GM19372 (cell line): ENCODE data around the gene DEPDC4.
"Not testable (repeated sequence)": the region's sequence is repeated elsewhere in the genome, so short reads cannot be mapped to it uniquely, and the experiment has no call there.

Source experiments
- ATAC-seq: cut with Tn5 transposase; IDR thresholded peaks from one replicate; pipeline ENCODE4 v1.9.1; 2021; ENCODE audit warnings: mild to moderate bottlenecking, low read depth, moderate library complexity; ENCODE audit not compliant: unreplicated experiment

The DEPDC4 gene

GRCh38 chr12:100266835-100267602 lies at the start of gene DEPDC4, which contains the start of gene SCYL2:
DEPDC4 (minus strand) TSS chr12:100267079; CDS start chr12:100267076, 3 bp downstream.
SCYL2 (plus strand) TSS chr12:100267177; CDS start chr12:100282971, 15,794 bp downstream.
- peak; percentile 89 for ATAC-seq

DNA sequence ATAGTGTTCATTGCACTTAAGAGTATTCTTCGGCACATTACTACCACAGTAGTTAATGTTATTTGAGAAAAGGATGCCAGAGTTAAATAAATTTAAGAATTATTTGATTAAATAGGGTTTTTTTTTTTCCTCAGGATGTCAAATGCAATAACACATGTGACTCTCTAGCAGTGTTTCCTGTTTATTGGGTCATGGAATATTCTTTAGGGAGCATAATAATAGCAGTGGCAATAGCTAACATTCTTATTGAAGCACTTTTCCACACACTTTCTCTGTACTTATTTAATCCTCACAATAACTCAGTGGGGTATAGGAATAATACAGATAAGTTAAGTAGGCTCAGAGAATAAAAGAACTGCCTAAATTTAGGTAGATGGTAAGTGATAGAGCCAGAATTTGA lies 44.4 kb upstream of the DEPDC4 start:
- no peak for ATAC-seq

DNA sequence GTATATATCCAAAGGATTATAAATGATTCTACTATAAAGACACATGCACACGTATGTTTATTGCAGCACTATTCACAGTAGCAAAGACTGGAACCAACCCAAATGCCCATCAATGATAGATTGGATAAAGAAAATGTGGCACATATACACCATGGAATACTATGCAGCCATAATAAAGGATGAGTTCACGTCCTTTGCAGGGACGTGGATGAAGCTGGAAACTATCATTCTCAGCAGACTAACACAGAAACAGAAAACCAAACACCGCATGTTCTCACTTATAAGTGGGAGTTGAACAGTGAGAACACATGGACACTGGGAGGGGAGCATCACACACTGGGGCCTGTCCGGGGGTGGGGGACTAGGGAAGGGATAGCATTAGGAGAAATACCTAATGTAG lies 41.3 kb upstream of the DEPDC4 start:
- not testable (repeated sequence) for ATAC-seq

- not testable (repeated sequence) for ATAC-seq
Observed at GRCh38 chr12:100304334-100304733, 37.5 kb upstream of the DEPDC4 start.

GRCh38 chr12:100303831-100304230 lies 37.0 kb upstream of the DEPDC4 start:
- no peak for ATAC-seq

GRCh38 chr12:100302081-100302480 lies 35.2 kb upstream of the DEPDC4 start:
- ATAC-seq, result no peak

DNA sequence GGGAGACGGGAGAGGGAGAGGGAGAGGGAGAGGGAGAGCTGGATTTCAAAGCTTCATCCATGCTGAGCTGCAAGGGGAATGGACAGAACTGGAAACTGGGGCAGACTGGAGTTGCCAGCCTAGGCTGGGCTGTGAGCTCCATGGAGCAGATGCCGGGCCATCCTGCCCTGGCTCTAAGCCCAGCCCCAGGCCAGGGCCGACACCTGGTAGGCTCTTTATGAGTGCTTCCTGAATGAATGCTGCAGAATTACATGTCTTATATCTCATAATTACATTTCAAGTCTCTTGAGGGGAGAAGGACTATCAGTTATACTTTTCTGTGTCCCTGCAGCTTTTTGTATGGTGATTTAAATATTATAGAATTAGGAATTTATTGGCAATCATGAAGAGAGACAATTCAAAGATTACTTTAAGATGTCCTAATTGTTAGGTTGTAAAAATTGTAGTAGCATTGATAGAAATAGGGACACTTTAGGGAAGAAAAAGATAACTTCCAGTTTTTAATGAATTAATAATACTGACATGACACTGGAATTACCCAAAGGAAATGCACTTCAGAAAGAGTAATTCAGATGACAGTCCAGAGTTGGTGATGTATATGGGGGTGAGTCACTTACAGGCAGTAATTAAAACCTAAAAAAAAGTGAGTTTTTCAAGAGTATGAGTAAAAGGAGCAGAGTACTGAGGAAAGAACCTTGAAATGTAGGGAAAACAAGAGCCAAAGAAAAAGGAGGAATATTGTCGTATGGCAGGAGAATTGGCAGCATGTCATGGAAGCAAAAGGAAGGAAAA lies 29.1 kb upstream of the DEPDC4 start:
- ATAC-seq, result no peak

DNA sequence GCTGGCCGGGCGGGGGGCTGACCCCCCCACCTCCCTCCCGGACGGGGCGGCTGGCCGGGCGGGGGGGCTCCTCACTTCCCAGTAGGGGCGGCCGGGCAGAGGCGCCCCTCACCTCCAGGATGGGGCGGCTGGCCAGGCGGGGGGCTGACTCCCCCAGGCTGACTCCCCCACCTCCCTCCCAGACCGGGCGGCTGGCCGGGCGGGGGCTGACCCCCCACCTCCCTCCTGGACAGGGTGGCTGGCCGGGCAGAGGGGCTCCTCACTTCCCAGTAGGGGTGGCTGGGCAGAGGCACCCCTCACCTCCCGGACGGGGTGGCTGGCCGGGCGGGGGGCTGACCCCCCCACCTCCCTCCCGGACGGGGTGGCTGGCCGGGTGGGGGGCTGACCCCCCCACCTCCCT lies 27.5 kb upstream of the DEPDC4 start:
- ATAC-seq, result not testable (repeated sequence)

DNA sequence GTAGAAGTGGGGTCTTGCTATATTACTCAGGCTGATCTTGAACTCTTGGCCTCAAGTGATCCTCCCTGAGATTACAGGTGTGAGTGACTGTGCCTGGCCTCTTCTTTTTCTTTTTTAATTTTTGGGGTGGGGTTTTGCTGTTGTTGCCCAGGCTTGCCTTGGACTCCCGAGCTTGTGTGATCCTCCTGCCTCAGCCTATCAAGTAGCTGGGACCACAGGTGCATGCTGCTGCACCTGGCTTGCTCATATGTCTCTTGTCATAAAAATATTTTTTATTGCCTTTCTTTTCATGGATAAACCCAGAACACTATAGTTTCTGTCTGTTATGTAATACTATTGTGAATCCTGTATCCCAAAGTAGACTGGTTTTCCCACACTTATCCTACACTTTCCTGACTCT lies 26.1 kb upstream of the DEPDC4 start:
- no peak for ATAC-seq

DNA sequence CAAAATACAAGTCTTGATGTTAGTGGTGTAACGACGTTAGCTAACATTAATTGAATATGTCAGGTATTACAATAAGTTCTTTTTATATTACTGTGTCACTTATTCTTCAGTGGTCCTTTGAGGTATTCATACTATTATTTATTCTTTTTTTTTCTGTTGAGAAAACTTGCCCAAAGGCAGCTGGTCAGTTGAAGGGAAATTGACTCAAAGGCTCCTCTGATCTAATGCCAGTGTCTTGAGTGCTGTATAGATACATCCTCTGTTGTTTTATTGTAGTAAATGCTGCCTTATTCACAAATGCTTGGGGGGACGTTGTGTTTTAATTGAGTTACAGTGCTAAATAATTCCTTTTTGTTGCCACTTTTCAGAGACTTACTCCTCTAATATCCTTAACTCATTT lies 23.1 kb upstream of the DEPDC4 start:
- ATAC-seq, result no peak

- ATAC-seq, result no peak
Observed at GRCh38 chr12:100289038-100289437, 22.2 kb upstream of the DEPDC4 start.

DNA sequence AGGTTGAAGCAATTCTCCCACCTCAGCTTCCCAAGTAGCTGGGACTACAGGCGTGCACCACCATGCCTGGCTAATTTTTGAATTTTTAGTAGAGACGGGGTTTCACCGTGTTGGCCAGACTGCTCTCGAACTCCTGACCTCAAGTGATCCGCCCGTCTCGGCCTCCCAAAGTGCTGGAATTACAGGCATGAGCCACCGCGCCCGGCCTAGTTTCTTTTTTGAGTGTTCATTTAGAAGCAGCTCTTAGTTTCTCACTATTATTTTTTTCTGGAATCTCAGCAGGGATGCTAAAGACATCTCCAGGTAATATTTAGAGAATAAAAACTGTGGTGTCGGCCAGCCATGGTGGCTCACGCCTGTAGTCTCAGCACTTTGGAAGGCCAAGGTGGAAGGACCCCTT lies 17.7 kb upstream of the DEPDC4 start:
- not testable (repeated sequence) for ATAC-seq

- no peak for ATAC-seq
Observed at GRCh38 chr12:100279607-100280244, 12.8 kb upstream of the DEPDC4 start.

GRCh38 chr12:100279159-100279558 lies 12.3 kb upstream of the DEPDC4 start:
- ATAC-seq, result no peak

DNA sequence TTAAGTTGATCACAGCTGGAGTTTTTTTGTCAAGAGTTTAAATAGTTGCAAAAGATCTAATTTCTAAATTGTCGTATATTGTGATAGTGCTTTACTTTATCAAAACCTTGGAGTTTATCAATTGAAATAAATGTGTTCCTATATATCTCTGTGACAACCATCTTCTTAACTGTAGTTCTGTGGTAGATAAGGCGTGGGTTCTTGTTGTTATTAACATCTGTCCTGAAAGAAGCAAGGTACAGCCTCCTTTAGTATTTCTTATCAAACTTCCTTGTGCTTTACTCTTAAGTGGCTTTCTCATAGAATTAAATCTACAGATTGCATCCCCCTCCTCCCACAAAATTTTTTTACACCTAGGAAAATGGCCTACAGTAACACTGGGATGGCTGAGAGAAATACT lies 7.4 kb upstream of the DEPDC4 start:
- no peak for ATAC-seq

GRCh38 chr12:100273782-100274181 lies 6.9 kb upstream of the DEPDC4 start:
- ATAC-seq, result no peak

GRCh38 chr12:100268835-100269564 lies 2.1 kb upstream of the DEPDC4 start:
- no peak for ATAC-seq

DNA sequence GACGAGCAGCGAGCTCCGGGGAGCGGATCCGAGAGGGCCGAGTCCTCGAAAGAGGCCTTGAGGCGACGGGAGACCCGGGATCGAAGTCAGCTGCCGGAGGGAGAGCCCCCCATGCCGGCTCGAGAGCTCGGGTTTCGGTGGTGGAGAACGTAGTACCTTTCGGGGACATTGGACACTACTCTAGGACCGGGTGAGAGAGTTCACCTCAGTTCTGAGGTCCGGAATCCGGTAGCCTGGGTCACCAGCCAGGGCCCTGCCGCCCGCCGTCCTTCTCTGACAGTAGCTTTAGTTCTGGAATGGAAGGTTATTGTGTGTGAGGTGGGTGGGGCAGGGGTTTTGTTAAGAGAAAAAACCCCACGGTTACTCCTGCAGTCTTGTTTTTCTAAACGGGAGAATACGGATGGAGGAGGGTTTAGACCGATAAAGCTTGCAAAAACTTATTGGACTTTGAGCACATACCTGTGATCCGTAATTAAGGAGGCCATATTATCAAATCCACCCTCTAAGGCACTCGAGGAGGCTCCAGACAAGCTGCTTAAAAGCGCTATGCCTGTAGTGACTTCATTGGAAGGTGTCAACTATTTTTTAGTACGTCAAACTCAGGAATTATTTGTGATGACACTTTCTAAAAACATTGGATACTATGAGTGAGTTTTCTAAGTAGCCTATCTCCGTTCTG lies 863 bp upstream of the DEPDC4 start:
- ATAC-seq, result peak; percentile 3

DNA sequence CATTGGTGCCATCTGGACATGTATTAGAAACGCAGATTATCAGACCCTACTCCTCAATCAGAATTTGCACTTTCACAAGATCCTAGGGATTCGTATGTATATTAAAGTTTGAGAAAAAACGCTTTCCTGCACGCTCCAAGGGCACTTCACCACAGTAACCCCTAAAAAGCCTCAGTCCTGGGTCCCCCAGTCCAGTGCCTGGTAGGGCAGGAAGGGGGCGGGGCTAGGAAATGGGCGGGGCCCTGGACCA lies 369 bp downstream of the DEPDC4 start:
- ATAC-seq, result peak; percentile 79
